ENCODE measurements around the gene INSM2.

GRCh38 chr14:35553808-35554207, 19.8 kb downstream of the INSM2 start:
- no peak for TF ChIP-seq CTCF (IDR thresholded peaks at IDR 0.05; ENCODE audit: poor library complexity)
- no peak for TF ChIP-seq EZH2 (IDR thresholded peaks at IDR 0.05; ENCODE audit: borderline replicate concordance)
